HG03575 (cell line): ENCODE results near the gene HGD.
"Not testable (repeated sequence)": the region's sequence is repeated elsewhere in the genome, so short reads cannot be mapped to it uniquely, and the experiment has no call there.

ENCODE experiments used
- ATAC-seq: cut with Tn5 transposase; IDR thresholded peaks from one replicate; pipeline ENCODE4 v1.9.1; 2021; ENCODE audit not compliant: unreplicated experiment, insufficient number of reproducible peaks, low FRiP score; ENCODE audit errors: extremely low read depth

Gene HGD

GRCh38 chr3:120645083-120645845 is 36.8 kb downstream of the HGD start:
- ATAC-seq, result no peak

GRCh38 chr3:120642368-120642948 is 39.6 kb downstream of the HGD start:
- no peak for ATAC-seq

GRCh38 chr3:120641696-120642246 is 40.3 kb downstream of the HGD start:
- ATAC-seq, result no peak

GRCh38 chr3:120640231-120640630 is 41.8 kb downstream of the HGD start:
- ATAC-seq, result no peak

- not testable (repeated sequence) for ATAC-seq
Observed at GRCh38 chr3:120638820-120639219, 43.2 kb downstream of the HGD start.

- ATAC-seq, result no peak
Observed at GRCh38 chr3:120637851-120638559, 44.0 kb downstream of the HGD start.

- no peak for ATAC-seq
Observed at GRCh38 chr3:120636795-120637401, 45.1 kb downstream of the HGD start.

GRCh38 chr3:120634539-120634938 is 47.5 kb downstream of the HGD start:
- ATAC-seq, result no peak

- ATAC-seq, result no peak
Observed at GRCh38 chr3:120625159-120625586, 56.9 kb downstream of the HGD start.

- no peak for ATAC-seq
Observed at GRCh38 chr3:120623727-120624093, 58.3 kb downstream of the HGD start.

- no peak for ATAC-seq
Observed at GRCh38 chr3:120622870-120623726, 58.9 kb downstream of the HGD start.

GRCh38 chr3:120622457-120622856 is 59.6 kb downstream of the HGD start:
- ATAC-seq, result no peak

- not testable (repeated sequence) for ATAC-seq
Observed at GRCh38 chr3:120616745-120617144, 65.3 kb downstream of the HGD start.

- ATAC-seq, result no peak
Observed at GRCh38 chr3:120615847-120616609, 66.0 kb downstream of the HGD start.

GRCh38 chr3:120614765-120615164 is 67.3 kb downstream of the HGD start:
- no peak for ATAC-seq

GRCh38 chr3:120608506-120608905 is 73.5 kb downstream of the HGD start:
- no peak for ATAC-seq

- ATAC-seq, result no peak
Observed at GRCh38 chr3:120604784-120605183, 77.3 kb downstream of the HGD start.

- no peak for ATAC-seq
Observed at GRCh38 chr3:120604382-120604781, 77.7 kb downstream of the HGD start.
